GM21526 (cell line): ENCODE results near the gene EPHA3.

Experiments
- ATAC-seq: cut with Tn5 transposase; IDR thresholded peaks from one replicate; pipeline ENCODE4 v1.9.1; 2021; ENCODE audit warnings: moderate library complexity; ENCODE audit not compliant: unreplicated experiment, low FRiP score

Gene EPHA3

DNA sequence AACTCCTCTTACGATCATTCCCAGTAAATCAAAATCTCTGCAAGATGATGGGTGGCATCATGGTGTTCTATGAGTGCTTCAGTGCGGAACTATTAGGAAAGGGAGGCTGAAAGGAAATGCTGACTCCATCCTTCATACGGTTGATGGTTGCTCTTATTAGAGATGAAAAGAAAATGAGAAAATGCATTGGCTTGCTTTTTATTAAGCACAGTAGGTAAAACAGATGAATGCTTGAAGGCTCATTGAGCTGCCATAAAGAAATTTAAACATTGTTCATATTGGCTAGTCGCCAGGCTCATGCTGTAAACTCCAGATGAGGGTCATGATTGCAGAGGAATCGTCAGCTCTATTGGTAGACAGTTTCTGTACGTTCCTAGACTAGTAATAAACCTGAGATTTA lies 115.8 kb downstream of the EPHA3 start:
- ATAC-seq: no peak

DNA sequence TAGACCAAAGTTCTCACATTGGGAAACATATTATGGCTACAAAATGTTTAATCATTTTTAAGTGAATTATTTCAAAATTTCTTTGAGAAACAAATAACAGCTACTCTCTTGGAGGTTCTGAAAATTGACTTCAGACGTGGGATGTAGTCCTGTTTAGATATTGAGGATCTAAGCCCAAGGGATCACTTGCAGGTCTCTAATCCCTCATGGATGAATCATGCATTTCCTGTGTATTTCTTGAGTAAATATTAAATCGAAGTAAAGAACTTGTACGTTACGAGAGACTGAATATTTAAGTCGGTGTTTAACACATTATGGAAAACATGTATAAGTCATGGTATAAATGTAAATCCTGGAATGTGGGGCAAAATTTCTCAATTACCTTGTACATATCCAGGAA lies 119.8 kb downstream of the EPHA3 start:
- no peak for ATAC-seq

DNA sequence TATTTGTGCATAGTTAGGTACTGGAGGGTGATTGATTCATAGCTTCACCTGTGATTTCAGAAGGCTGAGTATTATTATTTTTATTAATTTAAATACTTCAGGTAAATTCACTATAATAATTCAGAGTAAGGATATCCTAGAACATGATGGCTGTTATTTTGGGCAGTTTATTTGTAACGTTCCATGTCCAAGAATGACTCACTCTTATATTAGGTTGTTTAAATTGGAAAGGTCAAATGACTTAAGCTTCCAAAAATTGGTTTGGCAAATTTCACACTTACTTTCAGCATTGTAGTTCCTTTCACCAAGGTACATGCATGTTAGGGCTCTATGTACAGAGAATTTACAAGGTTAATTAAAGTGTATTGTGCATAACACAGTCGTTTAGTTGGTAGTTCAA lies 120.2 kb downstream of the EPHA3 start:
- ATAC-seq: no peak

DNA sequence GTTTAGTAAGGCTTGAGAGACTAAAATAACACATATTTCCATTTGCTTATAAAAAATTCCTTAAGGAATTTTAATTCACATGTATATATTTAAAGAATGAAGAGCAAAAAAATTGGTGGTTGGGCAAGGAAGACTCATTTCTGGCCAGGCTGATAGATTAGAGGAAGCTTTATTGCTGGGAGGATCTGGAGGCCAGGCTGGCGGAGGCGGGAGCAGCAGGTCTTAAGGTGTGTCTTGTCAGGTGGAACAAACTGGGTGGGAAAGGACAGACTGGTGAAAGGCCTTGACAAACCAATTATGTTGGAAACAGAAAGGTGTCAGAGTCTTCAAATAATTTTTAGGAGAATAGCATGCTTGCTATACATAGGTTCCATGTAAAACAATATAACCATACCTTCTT lies 124.7 kb downstream of the EPHA3 start:
- ATAC-seq: no peak

DNA sequence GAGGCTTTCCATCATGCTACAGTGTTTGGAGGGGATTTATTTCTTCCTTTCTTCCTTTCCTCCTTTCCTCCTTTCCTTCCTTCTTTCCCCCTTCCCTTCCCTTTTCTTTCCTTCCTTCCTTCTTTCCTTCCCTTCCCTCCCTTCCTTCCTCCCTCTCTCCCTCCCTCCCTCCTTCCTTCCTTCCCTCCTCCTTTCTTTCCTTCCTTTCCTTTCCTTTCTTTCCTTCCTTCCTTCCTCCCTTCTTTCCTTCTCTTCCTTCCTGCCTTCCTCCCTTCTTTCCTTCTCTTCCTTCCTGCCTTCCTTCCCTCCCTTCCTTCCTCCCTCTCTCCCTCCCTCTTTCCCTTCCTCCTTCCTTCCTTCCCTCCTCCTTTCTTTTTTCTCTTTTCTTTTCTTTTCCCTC lies 127.2 kb downstream of the EPHA3 start:
- ATAC-seq: no peak

DNA sequence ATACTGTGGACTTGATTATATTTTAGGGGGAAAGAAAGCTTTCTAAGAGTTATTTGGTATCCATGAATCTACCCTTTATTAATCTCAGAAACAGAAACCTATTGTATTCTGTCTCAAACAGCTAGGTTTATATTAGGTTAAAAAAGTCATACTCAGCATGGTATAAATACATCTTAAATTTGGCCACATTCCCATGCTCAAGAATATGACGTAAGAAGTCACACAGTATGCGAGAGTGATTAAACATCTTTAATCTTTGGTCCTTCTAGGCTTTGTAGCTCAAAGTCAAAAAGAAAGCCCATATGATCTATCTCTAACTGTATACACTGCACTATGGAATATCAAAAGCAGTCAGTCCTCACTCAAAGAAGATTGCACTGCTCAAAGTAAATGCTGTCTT lies 131.4 kb downstream of the EPHA3 start:
- ATAC-seq: no peak

DNA sequence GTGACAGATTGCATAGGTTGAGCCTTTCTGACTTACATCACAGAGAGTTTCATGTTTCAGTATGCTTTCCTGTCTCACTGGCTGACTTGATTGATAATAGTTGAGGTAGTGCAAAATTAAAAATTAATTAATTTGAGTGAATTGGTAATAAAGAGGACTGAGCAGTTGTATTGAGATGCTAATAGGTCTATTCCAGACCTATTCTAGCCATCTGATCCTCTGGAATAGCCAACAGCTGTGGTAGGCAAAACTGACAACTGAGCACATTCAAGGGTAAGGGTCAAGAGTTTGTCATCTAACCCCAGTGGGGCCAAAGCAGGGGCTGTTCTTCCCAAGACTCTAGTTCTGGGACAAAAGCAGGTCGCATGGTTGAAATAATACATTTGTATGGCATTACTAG lies 132.4 kb downstream of the EPHA3 start:
- no peak for ATAC-seq

DNA sequence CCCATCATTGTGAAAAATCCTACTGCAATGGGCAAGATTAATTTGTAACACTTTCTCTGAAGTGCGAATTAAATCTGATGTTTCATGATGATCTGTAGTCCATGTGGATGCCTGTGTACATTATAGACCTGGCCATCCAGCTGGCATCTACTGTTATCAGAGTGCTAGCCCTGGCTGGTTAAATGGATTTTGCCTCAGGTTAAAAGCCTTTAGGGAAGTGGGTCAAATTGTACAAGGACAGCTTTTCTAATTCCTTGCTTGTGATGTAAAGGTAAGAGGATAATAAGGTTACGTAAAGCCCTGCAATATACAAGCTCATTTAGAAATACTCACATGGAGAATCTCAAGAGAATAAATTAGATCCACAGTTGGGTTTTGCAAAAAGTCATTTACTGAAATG lies 138.2 kb downstream of the EPHA3 start:
- ATAC-seq: no peak

DNA sequence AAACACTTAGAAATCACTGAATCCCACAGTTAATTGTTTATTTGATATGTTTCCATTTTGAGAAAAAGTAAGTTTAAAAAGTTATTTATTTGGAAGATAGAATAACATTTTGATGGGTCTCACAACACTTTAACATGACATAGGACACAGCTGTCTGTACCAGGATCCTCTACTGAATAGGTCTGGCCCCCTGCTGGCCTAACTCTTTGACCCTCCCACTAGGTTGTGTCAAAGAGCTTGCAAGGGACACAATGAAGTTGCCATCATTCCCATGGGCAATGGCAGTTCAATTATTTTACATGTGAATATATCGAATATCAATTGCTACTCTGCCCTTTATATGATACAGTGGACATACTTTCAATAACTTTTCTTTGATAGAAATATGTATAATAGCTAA lies 138.9 kb downstream of the EPHA3 start:
- no peak for ATAC-seq

DNA sequence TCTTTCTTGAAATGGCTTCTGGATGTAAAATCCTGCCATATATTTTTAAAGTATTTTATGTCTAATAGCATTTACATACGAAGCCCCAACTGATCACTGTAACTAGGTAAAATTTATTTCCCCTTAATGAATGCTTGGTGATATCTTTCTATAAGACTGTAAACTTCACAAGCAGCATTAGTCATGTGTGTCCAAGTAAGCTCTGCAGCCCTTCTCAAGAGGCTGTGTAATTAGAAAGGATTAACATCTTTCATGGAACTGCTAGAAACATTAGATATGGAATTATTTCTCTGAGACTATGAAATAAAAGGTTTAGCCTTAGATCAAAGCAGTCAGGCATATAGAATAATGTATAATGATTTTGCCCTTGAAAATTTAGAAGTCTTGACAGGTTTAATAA lies 143.3 kb downstream of the EPHA3 start:
- ATAC-seq: no peak

DNA sequence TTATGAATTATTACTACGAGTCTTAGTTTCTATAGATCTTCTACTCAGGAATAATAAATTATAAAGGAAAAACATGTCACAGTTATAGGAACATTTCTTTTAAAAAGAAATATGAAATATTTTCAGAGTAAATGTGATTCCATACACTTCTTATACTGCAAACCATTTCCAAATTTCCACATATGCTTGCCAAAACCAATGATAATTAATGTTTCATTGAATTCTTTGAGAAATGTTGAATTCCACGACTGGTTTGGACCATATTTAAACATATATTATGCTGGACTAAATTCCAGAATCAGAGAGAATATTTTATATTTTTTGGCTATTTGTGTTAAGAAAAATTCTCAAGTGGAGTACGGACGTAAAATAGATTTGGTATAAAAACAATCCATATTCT lies 144.6 kb downstream of the EPHA3 start:
- no peak for ATAC-seq

DNA sequence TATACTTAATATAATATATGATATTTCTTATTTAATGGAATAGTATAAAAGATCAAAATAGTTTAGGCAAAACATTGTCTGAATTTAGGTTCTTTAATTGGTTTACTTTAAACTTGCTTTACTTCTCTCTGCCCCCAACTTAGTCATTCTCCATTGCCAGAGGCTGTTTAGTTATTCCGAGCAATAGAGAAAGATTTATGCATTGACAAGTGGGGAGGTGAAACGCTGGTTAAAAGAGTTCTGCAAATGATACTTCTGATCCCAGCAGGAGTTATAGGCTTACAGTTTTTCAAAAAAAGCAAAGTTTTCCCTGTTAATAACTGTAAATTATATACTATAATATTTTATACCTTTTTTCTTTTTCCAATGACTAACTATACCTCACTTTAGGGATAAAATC lies 145.4 kb downstream of the EPHA3 start:
- ATAC-seq: no peak

DNA sequence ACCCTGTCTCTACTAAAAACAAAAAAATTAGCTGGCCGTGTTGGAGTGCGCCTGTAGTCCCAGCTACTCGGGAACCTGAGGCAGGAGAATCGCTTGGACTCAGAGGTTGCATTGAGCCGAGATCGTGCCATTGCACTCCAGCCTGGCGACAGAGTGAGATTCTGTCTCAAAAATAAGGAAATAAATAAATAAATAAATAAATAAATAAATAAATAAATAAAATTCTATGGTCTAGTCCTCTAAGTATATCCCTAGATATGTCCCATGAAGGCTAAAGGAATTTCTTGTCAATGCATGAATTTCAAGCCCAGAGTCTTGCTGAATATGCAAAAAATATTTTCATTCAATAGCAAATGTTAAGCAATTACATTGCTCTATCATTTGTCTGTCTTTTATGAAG lies 149.0 kb downstream of the EPHA3 start:
- ATAC-seq: no peak

DNA sequence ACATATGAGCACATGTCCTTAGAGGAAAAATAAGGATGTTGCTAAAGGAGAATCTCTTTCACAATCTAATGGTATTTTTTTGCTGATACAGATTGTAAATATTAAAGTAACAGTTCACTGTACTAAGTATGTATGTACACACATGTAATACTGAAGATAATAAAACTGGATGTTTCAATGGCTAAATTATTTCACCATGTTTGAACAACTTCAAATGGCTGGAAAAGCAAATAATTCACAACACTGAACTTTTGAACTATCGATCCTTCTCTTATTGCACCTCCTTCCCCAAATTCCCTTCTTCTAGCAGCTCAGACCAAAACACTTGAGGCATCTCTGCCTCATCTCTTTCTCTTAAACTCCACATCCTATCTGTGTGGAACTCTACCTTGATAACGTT lies 149.5 kb downstream of the EPHA3 start:
- ATAC-seq: no peak

DNA sequence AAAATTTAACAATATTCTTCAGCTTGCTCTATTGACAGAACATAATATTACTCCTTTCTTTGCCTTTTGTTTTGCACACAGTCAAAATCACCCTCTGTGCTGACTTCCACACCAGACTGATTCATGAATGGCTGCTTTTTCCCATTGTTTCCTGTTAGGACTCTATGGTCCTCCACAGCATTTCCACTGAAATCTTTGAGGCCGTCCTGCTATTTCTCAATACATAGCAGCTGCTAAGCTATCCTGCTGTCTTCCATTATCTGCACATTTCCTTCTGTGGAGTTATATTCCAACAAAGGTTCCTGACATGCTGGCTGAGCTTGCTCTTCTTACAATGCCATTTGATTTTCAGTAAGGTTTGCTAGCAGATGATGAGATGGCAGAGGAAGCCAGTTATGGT lies 153.3 kb downstream of the EPHA3 start:
- no peak for ATAC-seq

DNA sequence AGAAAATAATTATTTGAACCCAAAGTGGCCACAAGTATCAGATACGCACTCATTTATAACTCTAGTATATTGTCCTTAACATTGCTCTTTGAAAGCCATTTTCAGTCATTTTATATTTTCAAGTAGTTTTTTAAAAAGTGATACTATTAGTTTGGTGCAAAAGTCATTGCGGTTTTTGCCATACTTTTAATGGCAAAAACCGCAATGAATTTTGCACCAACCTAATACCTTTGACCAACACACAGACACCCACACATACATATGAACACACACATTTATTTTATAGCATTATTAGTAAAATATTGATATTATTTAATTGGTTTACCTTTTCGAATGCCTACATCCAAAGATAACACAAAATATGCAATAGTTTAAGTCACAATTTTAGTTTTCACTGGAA lies 154.3 kb downstream of the EPHA3 start:
- ATAC-seq: no peak

DNA sequence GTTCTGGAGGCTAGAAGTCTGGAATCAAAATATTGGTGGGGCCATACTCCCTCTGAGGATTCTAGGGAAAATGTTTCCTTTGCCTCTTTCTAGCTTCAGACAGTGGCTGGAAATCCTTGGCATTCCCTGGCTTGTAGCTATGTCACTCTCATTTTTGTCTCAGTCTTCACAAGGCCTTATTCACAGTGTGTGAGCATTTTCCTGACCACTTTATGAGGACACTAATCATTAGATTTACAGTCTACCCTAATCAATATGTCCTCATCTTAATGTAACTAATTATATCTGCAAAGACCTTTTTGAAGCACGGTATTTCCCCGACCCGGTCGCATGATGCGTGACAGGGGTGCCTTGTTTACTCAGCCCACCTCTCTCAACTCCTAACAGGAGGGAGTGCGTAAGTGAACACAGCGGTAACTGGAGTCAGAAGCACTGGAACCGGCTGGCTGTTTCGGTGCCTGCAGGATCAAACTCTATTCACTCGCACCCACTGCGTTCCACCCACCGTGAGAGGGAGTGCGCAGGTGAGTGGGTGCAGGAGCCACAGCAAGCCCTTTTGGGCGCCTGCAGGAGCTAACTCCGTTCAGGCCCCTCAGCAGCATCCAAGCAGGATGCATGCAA lies 155.0 kb downstream of the EPHA3 start:
- ATAC-seq: no peak

DNA sequence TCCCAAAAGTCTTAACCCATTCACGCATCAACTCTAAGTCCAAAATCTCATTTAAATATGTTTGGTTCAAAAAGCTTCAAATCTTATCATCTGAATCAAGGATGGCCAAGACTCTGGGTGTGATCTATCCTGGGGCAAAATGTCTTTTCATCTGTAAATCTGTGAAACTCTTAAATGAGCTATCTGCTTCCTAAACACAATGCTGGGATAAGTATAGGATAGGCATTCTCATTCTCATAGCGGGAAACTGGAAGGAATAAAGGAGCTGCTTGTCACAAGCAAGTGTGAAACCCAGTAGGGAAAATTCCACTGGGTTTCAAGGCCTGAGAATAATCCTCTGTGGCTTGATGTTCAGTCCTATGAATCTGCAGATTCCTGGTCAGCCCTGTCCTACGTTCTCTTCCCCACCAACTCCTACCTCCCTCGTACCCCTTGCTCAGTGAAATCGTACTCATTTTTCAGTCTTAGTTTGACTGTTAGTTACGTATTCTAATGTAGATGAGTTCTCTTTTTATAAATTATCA lies 156.7 kb downstream of the EPHA3 start:
- no peak for ATAC-seq

DNA sequence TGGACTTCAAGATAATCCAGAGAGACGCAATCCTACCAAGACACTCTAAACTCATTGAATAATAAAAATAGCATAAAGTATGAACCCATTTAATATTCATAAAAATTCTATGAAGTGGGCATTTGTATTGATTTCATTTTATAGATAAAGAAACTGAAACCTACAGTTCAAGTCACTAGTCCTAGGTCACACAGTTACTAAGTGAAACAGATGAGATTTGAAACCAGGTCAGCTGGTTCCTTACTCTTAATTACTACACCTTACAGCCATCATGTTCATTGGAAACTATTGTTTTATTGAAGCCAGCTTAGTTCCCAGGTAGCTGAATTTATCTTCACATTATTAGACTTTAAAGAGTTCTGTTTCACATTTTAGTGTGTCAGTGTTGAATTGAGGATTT lies 158.7 kb downstream of the EPHA3 start:
- ATAC-seq: no peak

DNA sequence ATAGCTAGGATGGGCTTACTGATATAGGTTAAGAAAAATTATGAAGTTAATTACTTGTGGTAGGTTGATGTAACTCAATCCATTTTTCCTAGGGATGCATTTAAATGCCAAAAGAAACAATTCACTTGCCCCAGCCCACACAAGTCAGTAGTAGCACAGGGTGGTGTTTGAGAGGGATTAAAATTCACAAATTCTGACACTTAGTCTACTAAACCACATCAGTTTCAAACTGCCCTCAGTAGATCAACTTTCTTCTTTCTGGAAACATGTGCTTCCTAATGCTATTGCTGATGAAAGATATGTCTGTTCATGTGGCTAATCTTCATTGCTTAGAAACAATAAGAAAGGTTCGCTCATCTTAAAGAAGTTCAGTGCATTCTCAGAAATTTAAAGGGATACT lies 160.6 kb downstream of the EPHA3 start:
- ATAC-seq: no peak

DNA sequence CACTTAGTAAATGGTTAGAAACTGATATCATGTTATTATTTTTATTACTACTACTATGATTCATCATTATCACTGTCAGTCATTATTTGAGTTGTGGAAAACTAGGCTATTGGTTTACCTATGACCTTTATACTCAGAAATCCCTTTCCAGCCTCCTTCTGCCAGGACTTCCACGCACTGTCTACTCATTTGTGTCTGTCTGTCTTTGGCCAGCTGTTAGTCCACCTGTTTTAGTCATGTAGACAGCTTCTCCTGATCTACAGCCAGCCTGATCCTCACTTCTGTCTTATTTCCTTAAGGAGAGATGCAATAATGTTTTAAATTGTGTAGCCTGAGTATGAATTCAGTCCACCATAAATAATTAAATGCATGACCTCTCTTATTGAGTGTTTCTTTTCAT lies 162.8 kb downstream of the EPHA3 start:
- no peak for ATAC-seq

DNA sequence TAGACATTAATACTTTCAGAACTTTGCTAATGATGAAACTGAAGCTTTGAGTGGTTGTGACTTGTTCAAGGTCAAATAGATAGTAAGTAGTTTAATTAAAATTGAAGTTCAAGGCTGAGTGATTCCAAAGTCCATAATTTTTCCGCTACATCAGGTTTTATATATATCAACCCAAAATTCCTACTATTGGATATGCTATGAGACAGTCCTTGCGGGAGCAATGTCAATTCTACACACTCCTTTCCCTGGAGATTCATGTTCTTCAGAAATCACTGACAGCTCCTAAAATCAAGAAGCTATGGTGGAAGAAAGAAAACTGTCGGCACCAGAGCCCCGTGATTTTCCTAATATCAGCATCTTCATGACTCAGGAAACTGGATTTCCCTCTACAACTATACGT lies 167.6 kb downstream of the EPHA3 start:
- ATAC-seq: no peak

DNA sequence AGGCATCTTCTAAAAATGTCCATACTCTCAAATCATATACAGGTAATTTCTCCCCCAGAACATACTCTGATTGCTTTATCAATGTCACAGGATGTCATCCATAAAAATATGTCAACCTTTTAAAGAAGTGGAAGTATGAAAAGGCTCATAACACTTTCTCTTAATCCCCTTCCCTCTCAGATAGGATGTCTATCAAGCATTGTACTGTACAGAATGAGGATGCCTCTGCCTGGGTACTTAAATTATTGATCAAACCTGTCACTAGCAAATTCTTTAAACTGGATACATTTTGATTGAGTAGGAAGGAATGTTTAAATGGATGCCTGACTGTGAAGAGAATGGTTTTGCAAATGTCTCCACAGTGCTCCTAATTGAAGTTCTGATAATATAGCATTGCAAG lies 168.7 kb downstream of the EPHA3 start:
- ATAC-seq: no peak
